ENCODE results near the gene KRT33B. TPM values are rescaled to one million over a fixed set of nuclear protein-coding genes. Genes with fewer than 3 reads are reported as not detected.

Gene KRT33B
- total RNA-seq, 1 donor from 2014 or later, result not detected

GRCh38 chr17:41407226-41407625 lies 37.6 kb upstream of the KRT33B start:
- intact Hi-C loops (cut with micrococcal nuclease), result no loop called here
- TF ChIP-seq CTCF (IDR thresholded peaks at IDR 0.05), result no peak
- Mint-ChIP-seq H3K36me3 (ENCODE audit: low read depth) (no peaks in the 10 kb centered on the region), H3K4me3 (no peak overlapping the region), H3K27me3 (no peaks in the 10 kb centered on the region), H3K9me3 (no peaks in the 10 kb centered on the region), H3K27ac (no peak overlapping the region), H3K4me1 (no peaks in the 10 kb centered on the region)
- CTCF ChIA-PET, result no interaction called here
- POLR2A ChIA-PET, result no interaction called here
- no peak for DNase-seq
- no peak for ATAC-seq (ENCODE audit: low read depth)

- no peak for DNase-seq
- ChIA-PET POLR2A (no interaction called here), CTCF (no interaction called here)
- ATAC-seq (ENCODE audit: low read depth), result no peak
- H3K27ac Mint-ChIP-seq, result no peak overlapping the region
- no peaks in the 10 kb centered on the region for H3K36me3 Mint-ChIP-seq (ENCODE audit: low read depth)
- intact Hi-C loops (cut with micrococcal nuclease), result no loop called here
- no peaks in the 10 kb centered on the region for H3K9me3 Mint-ChIP-seq
- H3K4me3 Mint-ChIP-seq, result no peak overlapping the region
- no peak for TF ChIP-seq CTCF (IDR thresholded peaks at IDR 0.05)
- H3K27me3 Mint-ChIP-seq, result peaks cover 4% of the 10 kb centered on the region
- H3K4me1 Mint-ChIP-seq, result no peaks in the 10 kb centered on the region
Observed at GRCh38 chr17:41406205-41406604, 36.6 kb upstream of the KRT33B start.

GRCh38 chr17:41404024-41404671 lies 34.5 kb upstream of the KRT33B start:
- Mint-ChIP-seq H3K4me1 (no peaks in the 10 kb centered on the region), H3K27me3 (peaks cover 10% of the 10 kb centered on the region), H3K27ac (no peak overlapping the region), H3K9me3 (no peaks in the 10 kb centered on the region), H3K36me3 (ENCODE audit: low read depth) (no peaks in the 10 kb centered on the region), H3K4me3 (no peak overlapping the region)
- ChIA-PET CTCF (interaction anchor here (0.9 to 1.2 kb wide), 2 partner anchors 13 kb away, joined by 3 read pairs; no protein-coding TSS in a partner anchor), POLR2A (no interaction called here)
- no peak for DNase-seq
- intact Hi-C loops (cut with micrococcal nuclease), result no loop called here
- no peak for ATAC-seq (ENCODE audit: low read depth)
- no peak for TF ChIP-seq CTCF (IDR thresholded peaks at IDR 0.05)

GRCh38 chr17:41403404-41404023 lies 33.9 kb upstream of the KRT33B start:
- intact Hi-C loops (cut with micrococcal nuclease), result no loop called here
- no peaks in the 10 kb centered on the region for H3K9me3 Mint-ChIP-seq
- DNase-seq (no peak), ATAC-seq (ENCODE audit: low read depth) (no peak)
- POLR2A ChIA-PET, result no interaction called here
- no peaks in the 10 kb centered on the region for H3K36me3 Mint-ChIP-seq (ENCODE audit: low read depth)
- no peak overlapping the region for H3K4me3 Mint-ChIP-seq
- TF ChIP-seq CTCF (IDR thresholded peaks at IDR 0.05), result no peak
- CTCF ChIA-PET, result interaction anchor here (0.9 to 1.2 kb wide), 2 partner anchors 12 to 14 kb away, joined by 3 read pairs; no protein-coding TSS in a partner anchor
- no peaks in the 10 kb centered on the region for H3K4me1 Mint-ChIP-seq
- H3K27me3 Mint-ChIP-seq, result peaks cover 10% of the 10 kb centered on the region
- H3K27ac Mint-ChIP-seq, result no peak overlapping the region

- ChIA-PET CTCF (no interaction called here), POLR2A (no interaction called here)
- no peaks in the 10 kb centered on the region for H3K9me3 Mint-ChIP-seq
- intact Hi-C loops (cut with micrococcal nuclease), result no loop called here
- no peaks in the 10 kb centered on the region for H3K4me1 Mint-ChIP-seq
- peaks cover 10% of the 10 kb centered on the region for H3K27me3 Mint-ChIP-seq
- ATAC-seq (ENCODE audit: low read depth) (no peak), DNase-seq (no peak)
- H3K27ac Mint-ChIP-seq, result no peak overlapping the region
- H3K4me3 Mint-ChIP-seq, result no peak overlapping the region
- no peak for TF ChIP-seq CTCF (IDR thresholded peaks at IDR 0.05)
- H3K36me3 Mint-ChIP-seq (ENCODE audit: low read depth), result no peaks in the 10 kb centered on the region
Observed at GRCh38 chr17:41402161-41402560, 32.5 kb upstream of the KRT33B start.
